ENCODE data around the gene WWOX. TPM values are rescaled to one million over a fixed set of nuclear protein-coding genes. Genes with fewer than 3 reads are reported as not detected.

The WWOX gene
- total RNA-seq, 1 donor from 2014 or later = 106 TPM

DNA sequence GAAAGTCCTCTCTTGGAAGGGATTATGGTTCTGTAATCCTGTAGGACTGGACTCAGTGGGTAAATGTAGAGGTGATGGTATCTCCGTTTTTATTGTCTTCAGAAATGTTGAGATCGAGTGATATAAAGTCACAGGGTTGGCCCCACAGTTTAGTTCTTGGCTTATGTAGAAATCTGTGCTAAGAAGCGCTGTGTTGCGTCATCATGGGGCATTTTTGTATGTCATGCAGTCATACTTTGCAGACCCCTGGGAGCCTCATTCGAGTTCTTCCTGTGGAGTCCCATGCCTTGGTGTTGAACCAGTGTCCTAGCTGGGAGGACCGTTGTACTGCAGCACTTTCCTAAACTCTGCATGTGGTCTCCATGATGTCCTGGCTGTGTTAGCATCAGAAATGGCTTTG, 881.4 kb downstream of the WWOX start:
- Histone ChIP-seq H3K4me3 (no peak overlapping the region), H3K9me3 (no peaks in the 10 kb centered on the region), H3K27ac (no peak overlapping the region), H3K36me3 (no peaks in the 10 kb centered on the region), H3K4me1 (no peaks in the 10 kb centered on the region), H3K27me3 (no peaks in the 10 kb centered on the region)
- TF ChIP-seq, protein P1, sequence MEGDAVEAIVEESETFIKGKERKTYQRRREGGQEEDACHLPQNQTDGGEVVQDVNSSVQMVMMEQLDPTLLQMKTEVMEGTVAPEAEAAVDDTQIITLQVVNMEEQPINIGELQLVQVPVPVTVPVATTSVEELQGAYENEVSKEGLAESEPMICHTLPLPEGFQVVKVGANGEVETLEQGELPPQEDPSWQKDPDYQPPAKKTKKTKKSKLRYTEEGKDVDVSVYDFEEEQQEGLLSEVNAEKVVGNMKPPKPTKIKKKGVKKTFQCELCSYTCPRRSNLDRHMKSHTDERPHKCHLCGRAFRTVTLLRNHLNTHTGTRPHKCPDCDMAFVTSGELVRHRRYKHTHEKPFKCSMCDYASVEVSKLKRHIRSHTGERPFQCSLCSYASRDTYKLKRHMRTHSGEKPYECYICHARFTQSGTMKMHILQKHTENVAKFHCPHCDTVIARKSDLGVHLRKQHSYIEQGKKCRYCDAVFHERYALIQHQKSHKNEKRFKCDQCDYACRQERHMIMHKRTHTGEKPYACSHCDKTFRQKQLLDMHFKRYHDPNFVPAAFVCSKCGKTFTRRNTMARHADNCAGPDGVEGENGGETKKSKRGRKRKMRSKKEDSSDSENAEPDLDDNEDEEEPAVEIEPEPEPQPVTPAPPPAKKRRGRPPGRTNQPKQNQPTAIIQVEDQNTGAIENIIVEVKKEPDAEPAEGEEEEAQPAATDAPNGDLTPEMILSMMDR (IDR thresholded peaks at IDR 0.05) = no peak
- DNase-seq (ENCODE audit: low spot score in 2 of 2) = no peak
- intact Hi-C loops (cut with DNase I) = no loop called here

DNA sequence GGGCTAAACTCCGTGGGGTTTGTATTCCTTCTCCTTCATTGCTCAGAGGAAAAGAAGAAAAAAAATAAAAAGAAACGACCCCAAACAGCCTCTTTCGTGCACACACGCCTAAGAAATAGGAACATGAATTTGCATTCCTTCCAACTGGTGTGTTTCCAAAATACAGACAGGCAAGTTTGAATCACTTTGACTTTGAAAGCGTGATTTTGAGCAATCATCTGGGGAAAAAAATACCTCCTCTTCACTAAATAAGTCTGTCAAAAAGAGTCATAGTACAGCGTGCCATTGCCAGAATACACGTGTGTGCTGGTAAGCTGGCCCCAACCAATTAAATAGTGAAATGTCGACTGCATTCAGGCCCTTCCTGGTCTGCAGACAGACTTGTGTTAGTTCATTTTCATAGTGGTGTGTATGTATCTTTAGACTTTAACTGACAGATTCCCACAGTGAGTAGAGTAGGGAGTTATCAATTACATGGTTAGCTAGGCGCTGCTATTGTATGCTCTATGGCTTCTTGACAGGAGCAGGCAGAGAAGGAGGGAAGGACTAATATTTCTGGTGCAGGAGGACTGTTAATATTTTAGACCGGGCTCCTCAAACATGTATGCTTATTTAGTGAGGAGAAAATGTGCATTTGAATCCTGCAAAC, 882.8 kb downstream of the WWOX start:
- intact Hi-C loops (cut with DNase I) = no loop called here
- DNase-seq (ENCODE audit: low spot score in 2 of 2) = no peak
- TF ChIP-seq, protein P1 (IDR thresholded peaks at IDR 0.05) = no peak

DNA sequence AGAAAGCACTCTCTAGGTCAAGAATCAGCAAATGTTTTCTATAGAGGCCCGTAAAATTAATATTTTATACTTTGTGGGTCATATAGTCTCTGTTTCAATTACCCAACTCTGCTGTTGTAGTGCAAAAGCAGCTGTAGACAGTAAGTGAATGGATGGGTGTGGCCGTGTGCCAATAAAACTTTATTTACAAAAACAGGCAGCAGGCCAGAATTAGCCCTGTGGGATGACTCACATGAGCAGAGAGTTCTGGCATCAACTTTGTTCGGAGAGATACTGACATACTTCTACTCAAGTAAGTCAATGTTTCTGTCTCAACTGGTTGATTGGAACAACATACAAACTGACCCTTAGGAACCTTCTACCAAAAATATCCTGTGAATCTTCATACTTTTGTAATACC, 884.9 kb downstream of the WWOX start:
- DNase-seq (ENCODE audit: low spot score in 2 of 2) = no peak
- Histone ChIP-seq H3K27ac (no peak overlapping the region), H3K4me1 (no peaks in the 10 kb centered on the region), H3K4me3 (no peak overlapping the region), H3K27me3 (no peaks in the 10 kb centered on the region), H3K9me3 (no peaks in the 10 kb centered on the region), H3K36me3 (no peaks in the 10 kb centered on the region)
- intact Hi-C loops (cut with DNase I) = no loop called here
- TF ChIP-seq, protein P1 (IDR thresholded peaks at IDR 0.05) = no peak

More for the DNA sequence above, 882.8 kb downstream of the WWOX start:
- Histone ChIP-seq H3K4me1 (no peaks in the 10 kb centered on the region), H3K27me3 (no peaks in the 10 kb centered on the region), H3K27ac (no peak overlapping the region), H3K9me3 (no peaks in the 10 kb centered on the region), H3K36me3 (no peaks in the 10 kb centered on the region), H3K4me3 (no peak overlapping the region)

DNA sequence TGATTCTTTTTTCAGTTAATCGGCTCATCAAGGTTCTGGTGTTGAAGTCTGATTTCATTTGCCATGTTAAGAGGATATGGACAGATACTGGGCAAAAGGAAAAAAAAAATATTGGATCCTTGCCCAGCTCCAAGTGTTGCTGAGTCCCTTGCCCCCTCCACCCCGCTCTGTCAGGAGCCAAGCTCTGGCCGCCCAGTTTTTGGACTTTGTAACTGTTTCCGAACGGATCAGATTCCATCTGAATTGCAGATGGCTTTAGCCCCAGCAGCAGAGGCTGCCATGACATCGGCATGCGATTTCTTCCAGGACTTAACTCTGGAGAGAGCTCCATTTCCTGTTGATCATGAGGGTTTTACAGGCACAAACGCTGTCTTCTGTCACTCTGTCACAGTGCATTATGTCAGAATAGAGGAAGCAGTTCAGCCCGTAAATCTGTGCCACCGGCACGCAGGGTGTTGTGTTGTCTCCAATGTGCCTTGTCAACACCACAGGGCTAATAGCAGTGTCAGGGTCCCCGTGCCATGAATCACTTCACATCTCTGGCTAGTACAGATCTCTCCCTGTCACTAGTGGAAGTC, 885.5 kb downstream of the WWOX start:
- DNase-seq (ENCODE audit: low spot score in 2 of 2) = no peak
- Histone ChIP-seq H3K4me1 (no peaks in the 10 kb centered on the region), H3K36me3 (no peaks in the 10 kb centered on the region), H3K27me3 (no peaks in the 10 kb centered on the region), H3K4me3 (no peak overlapping the region), H3K27ac (no peak overlapping the region), H3K9me3 (no peaks in the 10 kb centered on the region)
- intact Hi-C loops (cut with DNase I) = no loop called here
- TF ChIP-seq, protein P1 (IDR thresholded peaks at IDR 0.05) = no peak

DNA sequence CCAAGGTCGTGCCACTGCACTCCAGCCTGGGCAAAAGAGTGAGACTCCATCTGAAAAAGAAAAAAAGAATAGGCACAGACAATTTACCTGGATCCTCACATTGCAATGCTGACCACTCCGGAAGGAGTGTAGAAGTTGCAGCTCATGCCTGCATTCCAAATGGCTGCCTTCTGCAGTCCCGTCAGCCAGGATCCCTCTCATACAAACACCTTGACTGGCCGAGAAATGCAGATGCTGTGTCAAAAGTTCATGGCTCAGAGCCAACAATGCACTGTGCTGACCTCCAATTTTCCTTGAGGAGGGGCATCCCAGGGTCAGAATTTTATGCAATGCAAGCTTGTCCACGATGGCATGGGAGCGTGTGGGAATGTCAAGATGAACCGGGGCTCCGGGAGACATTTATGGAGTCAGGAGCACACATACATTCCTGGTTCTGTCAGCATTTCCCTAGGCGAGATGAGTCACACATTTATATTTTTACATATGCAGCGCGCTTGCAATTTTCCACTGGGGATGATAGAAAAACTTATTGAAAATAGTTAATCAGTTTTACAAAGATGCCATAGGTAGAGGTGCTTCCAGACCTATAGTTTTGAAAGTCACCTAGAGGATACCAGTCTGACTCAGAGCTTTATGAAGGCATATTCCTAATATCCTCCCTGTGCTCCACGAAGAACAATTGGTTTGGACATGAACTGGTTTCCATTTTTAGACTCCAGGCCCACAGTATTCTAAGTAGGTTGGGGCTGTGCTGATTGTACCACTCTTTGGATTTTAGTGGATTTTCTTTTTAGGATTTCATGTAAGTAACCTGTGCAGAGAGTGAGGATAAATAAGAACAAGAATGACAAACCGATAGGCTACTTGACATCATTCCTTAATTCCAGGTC, 886.5 kb downstream of the WWOX start:
- no peaks in the 10 kb centered on the region for H3K27me3 ChIP-seq
- H3K27ac ChIP-seq = no peak overlapping the region
- H3K4me3 ChIP-seq = no peak overlapping the region
- H3K4me1 ChIP-seq = no peaks in the 10 kb centered on the region
- intact Hi-C loops (cut with DNase I) = no loop called here
- DNase-seq (ENCODE audit: low spot score in 2 of 2) = no peak
- TF ChIP-seq, protein P1 (IDR thresholded peaks at IDR 0.05) = no peak
- no peaks in the 10 kb centered on the region for H3K9me3 ChIP-seq
- H3K36me3 ChIP-seq = no peaks in the 10 kb centered on the region
